GM12875 (cell line): ENCODE results near the gene LMX1A.

Source experiments
- H3K4me3 ChIP-seq: one replicate; pipeline ENCODE4 v1.5.1; 2011; ENCODE audit warnings: low read depth, low read length, control low read depth
- TF ChIP-seq, protein P1 (sequence below): IDR thresholded peaks from 2 replicates; pipeline ENCODE4 v1.5.1; 2011; ENCODE audit warnings: low read depth, mild to moderate bottlenecking, control low read depth, inconsistent platforms, low read length, moderate library complexity, borderline replicate concordance; ENCODE audit not compliant: insufficient read depth

LMX1A gene

DNA sequence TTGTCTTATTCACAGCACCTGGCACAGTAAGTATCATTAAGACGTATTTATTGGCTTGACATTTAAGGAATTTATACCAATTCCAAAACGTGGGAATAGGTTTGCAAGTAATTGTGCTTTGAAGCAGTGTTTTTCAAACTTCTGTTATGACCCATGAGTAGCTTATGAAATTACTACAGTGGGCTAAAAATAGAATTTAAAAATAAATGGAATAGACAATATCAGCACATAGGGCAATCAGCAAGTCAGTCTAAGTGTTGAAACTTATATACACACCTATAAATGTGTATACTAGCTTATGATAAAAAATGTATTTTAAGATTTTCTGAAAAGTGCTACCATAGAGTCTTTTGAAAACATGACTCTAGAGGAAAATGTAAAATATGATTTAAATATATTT, 116.6 kb downstream of the LMX1A start:
- TF ChIP-seq, protein P1, sequence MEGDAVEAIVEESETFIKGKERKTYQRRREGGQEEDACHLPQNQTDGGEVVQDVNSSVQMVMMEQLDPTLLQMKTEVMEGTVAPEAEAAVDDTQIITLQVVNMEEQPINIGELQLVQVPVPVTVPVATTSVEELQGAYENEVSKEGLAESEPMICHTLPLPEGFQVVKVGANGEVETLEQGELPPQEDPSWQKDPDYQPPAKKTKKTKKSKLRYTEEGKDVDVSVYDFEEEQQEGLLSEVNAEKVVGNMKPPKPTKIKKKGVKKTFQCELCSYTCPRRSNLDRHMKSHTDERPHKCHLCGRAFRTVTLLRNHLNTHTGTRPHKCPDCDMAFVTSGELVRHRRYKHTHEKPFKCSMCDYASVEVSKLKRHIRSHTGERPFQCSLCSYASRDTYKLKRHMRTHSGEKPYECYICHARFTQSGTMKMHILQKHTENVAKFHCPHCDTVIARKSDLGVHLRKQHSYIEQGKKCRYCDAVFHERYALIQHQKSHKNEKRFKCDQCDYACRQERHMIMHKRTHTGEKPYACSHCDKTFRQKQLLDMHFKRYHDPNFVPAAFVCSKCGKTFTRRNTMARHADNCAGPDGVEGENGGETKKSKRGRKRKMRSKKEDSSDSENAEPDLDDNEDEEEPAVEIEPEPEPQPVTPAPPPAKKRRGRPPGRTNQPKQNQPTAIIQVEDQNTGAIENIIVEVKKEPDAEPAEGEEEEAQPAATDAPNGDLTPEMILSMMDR, result no peak
- no peak overlapping the region for H3K4me3 ChIP-seq

DNA sequence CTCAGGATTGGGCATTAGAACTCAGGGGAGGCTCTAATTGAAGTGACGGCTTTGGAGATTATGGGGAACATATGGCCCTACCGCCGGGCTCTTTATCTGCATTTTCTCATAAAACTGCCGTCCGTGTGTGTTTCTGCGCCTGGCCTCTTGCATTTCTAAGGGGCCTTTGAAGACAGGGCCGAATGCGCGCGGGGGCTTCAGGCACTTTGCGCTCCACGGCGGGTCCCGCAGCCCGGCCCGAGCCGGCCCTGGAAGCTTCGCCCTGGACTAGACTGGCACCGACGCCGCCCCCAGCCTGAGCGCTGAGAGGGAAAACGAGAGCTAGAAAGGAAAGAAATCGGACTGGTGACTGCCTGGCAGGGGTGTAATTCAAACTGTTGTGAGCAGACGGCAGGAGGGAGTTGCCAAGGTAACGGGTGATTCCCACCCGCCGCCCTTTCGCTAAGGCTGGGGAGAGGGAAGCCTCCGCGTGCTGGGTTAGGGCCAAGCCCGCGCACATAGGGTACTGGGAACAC, 120.7 kb downstream of the LMX1A start:
- H3K4me3 ChIP-seq, result no peak overlapping the region
- TF ChIP-seq, protein P1, result no peak

DNA sequence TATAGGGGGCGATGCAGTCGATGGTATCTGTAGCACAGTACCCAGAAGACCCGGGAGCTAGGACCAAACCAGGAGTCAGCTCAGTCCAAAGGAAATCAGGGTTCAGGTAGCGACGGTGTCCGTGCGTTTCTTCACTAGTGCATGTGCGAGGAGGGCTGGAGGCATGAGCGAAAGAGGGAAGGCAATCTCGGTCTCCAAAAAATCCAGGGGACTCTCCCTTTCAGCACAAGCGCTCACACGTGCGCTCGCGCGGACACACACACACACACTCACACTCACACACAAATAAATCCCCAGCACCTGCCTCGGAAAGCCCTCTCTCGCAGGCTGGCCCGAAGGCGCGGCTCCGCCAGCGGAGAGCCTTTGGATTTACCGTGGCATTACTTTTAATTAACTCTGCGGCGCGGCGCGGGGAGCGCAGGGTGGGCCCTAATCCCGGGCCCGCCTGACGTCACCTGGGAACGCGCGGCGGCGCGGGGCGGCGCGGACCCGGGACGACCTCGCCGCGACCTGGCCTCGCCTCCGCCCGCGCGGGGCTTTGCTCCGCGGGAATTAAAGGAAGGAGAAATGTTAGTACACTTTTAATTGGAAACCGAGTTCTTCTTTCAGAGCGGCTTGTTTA, 121.2 kb downstream of the LMX1A start:
- TF ChIP-seq, protein P1, result no peak
- H3K4me3 ChIP-seq, result no peak overlapping the region

DNA sequence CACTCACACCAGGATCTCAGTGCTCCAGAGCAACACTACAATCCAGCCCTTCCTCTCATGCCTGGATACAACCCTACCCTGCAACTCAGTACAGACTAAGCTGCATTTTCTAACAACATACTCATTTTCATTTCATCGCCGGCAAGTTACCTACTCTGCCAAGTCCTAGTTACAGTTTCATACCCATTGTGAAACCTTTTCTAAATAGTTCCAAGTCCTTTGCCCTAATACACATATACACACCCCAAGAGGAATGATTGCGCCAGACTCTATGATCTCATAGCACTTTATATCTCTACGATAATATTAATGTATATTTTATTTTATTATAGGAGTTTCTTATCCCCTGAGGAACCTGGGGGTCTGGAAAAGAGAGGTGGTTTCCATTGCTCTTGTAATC, 122.4 kb downstream of the LMX1A start:
- TF ChIP-seq, protein P1, result no peak
- H3K4me3 ChIP-seq, result no peak overlapping the region

DNA sequence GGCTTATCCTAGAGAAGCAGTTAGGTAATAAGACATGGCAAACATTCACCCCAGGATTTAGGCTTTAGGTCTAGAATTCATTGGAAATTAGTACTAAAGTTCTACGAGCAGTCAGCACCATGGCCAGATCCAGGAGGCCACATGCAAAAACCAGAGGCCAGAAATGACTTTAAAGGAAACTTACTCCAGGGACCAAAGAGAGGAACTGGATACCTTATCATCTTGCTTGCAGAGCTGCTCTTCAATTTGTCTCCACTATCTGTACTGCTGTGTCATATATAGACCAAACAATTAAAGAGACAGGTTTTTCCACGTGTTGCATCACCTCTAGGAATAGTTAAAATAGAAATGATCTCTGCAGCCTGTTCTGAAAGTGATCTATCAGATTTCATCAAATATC, 127.8 kb downstream of the LMX1A start:
- TF ChIP-seq, protein P1, result no peak
- H3K4me3 ChIP-seq, result no peak overlapping the region

DNA sequence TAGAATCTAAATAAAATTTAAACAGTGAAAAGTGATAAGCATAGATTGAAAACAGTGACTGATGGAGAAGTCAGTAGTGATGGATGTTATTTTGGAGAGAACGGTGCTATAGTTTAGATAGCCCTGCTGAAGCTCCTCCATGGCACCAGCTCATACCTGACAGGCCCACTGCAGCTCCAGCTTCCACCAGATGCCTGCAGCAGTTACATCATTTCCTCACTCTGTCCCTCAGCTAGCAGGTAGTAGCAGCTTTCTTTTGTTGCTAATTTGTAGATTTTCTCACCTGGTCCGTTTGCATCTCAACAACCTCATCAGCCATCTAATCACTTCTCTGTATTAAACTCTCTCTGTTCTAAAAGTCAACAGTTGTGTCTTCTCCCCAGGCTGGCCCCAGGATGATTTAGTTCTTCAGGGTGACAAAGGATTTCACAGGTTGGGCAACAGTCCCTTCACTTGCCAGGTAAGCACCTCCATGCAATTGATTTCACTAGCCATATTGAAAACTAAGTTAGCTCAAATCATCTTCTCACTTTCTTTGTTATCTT, 128.3 kb downstream of the LMX1A start:
- no peak overlapping the region for H3K4me3 ChIP-seq
- TF ChIP-seq, protein P1, result no peak

DNA sequence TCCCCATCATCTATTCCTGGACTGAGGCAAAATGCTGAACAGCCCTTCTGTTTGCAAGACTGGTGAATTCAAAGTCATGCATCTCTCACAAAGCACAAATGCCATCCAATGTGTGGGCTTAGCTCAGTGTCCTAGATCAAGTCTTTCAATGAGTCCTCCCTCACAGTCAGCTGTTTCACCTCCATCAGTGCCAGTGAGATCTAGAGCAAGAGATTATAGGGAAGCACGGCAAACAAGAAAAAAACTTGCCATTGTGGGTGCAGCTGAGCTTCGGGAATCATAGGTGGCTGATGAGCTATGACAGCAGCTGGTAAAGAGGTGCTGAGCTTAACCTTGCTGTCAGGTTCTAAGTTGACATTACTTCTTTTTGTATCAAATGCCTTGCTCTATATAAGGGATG, 130.2 kb downstream of the LMX1A start:
- TF ChIP-seq, protein P1, result no peak

More for the DNA sequence above, 130.2 kb downstream of the LMX1A start:
- H3K4me3 ChIP-seq, result no peak overlapping the region
